H1 (cell line): Measurements from ENCODE around the gene TOMM6.

Source experiments
- CHD1 ChIP-seq: IDR thresholded peaks from 2 replicates; pipeline ENCODE4 v1.6.1; 2012; ENCODE audit warnings: low read depth, low read length, improper control_type of control experiment
- CREB1 ChIP-seq: IDR thresholded peaks from 2 replicates; pipeline ENCODE4 v1.6.1; 2012; ENCODE audit warnings: inconsistent platforms
- GABPA ChIP-seq: IDR thresholded peaks from 2 replicates; pipeline ENCODE4 v1.6.1; 2011; ENCODE audit warnings: mild to moderate bottlenecking, low read length, moderate library complexity, borderline replicate concordance; ENCODE audit not compliant: insufficient read depth
- JUND ChIP-seq: IDR thresholded peaks from 2 replicates; pipeline ENCODE4 v1.6.1; 2011; ENCODE audit warnings: mild to moderate bottlenecking, improper control_type of control experiment, low read length
- NRF1 ChIP-seq: IDR thresholded peaks from 2 replicates; pipeline ENCODE4 v1.6.1; 2011; ENCODE audit warnings: mild to moderate bottlenecking, low read depth, low read length, improper control_type of control experiment
- RAD21 ChIP-seq, 2 experiments: IDR thresholded peaks in 1 of 2; conservative IDR thresholded peaks in 1 of 2; 2 replicates each; pipeline ENCODE4 v1.6.1; 2011; ENCODE audit warnings: low read depth in 2 of 2, low read length in 2 of 2, improper control_type of control experiment in 1 of 2, inconsistent platforms in 1 of 2, mild to moderate bottlenecking in 1 of 2, moderate library complexity in 1 of 2
- SP1 ChIP-seq: IDR thresholded peaks from 2 replicates; pipeline ENCODE4 v1.6.1; 2011; ENCODE audit warnings: low read depth, low read length
- YY1 ChIP-seq: IDR thresholded peaks from 2 replicates; pipeline ENCODE4 v1.6.1; 2011; ENCODE audit warnings: low read depth, mild to moderate bottlenecking, low read length
- TF ChIP-seq, protein P1 (sequence below), 3 experiments: IDR thresholded peaks; 1 replicate in 2 of 3; 2 replicates in 1 of 3; pipeline versions ENCODE4 v1.5.1 to v1.6.1; 2011; ENCODE audit warnings: low read length in 3 of 3, mild to moderate bottlenecking in 3 of 3, inconsistent platforms in 2 of 3, low read depth in 1 of 3, moderate library complexity in 1 of 3; ENCODE audit not compliant: insufficient read depth in 1 of 3; ENCODE audit errors: control extremely low read depth in 1 of 3

DNA sequence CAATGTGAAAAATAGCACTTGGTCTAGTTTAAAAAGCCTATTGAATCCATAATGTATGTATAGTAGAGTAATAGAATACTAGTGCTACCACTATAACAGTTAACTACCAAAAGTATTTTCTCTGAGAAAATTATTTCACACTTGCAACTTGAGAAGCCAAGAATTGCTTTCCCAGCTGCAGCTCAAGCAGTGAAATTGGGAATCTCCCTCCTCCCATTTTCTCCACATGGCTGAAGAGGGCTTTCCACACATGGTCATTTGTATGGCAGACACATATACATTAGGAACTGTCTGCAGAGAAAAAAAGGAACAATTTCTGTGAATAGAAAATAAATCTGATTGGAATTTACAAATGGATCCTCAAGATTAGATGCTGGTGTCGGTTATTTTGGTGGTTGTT is 34.5 kb downstream of the TOMM6 start:
- TF ChIP-seq CHD1 (no peak), JUND (no peak), CREB1 (no peak), GABPA (no peak), SP1 (no peak), RAD21 (IDR thresholded peaks at IDR 0.05 in 1 of 2, conservative IDR thresholded peaks at IDR 0.05 in 1 of 2; ENCODE audit: low read depth in 2 of 2, low read length in 2 of 2) (no peak), YY1 (no peak), NRF1 (no peak)
- TF ChIP-seq, protein P1, sequence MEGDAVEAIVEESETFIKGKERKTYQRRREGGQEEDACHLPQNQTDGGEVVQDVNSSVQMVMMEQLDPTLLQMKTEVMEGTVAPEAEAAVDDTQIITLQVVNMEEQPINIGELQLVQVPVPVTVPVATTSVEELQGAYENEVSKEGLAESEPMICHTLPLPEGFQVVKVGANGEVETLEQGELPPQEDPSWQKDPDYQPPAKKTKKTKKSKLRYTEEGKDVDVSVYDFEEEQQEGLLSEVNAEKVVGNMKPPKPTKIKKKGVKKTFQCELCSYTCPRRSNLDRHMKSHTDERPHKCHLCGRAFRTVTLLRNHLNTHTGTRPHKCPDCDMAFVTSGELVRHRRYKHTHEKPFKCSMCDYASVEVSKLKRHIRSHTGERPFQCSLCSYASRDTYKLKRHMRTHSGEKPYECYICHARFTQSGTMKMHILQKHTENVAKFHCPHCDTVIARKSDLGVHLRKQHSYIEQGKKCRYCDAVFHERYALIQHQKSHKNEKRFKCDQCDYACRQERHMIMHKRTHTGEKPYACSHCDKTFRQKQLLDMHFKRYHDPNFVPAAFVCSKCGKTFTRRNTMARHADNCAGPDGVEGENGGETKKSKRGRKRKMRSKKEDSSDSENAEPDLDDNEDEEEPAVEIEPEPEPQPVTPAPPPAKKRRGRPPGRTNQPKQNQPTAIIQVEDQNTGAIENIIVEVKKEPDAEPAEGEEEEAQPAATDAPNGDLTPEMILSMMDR (IDR thresholded peaks at IDR 0.05; ENCODE audit: control extremely low read depth in 1 of 3, insufficient read depth in 1 of 3, low read depth in 1 of 3, low read length in 3 of 3), result no peak
